Calu3 (cell line): ENCODE results near the gene COX10. TPM values are rescaled to one million over a fixed set of nuclear protein-coding genes. Genes with fewer than 3 reads are reported as not detected.
A peak's percentile ranks its signal among the peaks of the same experiment; 100 is the strongest.

ENCODE experiments used
- BruUV-seq: library from RNA; stranded (reverse); fragments of 400-500 nt; replicated peaks from 2 replicates; lab custom pipeline; 2021; lab: Mats Ljungman, UMichigan
- CTCF ChIA-PET: fragments of 300-600 bp; sonication (Branson Sonifier 250); formaldehyde crosslinking; loops from one replicate; lab custom pipeline; 2022; ENCODE audit warnings: antibody characterized with exemption; lab: Charles Lee
- DNase-seq: peaks from one replicate; pipeline ENCODE4 v3.0.0; 2022
- H3K27ac Mint-ChIP-seq: one replicate; pipeline ENCODE4 v1.8.0; 2022; ENCODE audit warnings: mixed read lengths; ENCODE audit not compliant: unreplicated experiment
- H3K27me3 Mint-ChIP-seq: one replicate; pipeline ENCODE4 v1.8.0; 2022; ENCODE audit warnings: mixed read lengths; ENCODE audit not compliant: unreplicated experiment
- H3K36me3 Mint-ChIP-seq: one replicate; pipeline ENCODE4 v1.8.0; 2022; ENCODE audit warnings: mild to moderate bottlenecking, moderate library complexity, mixed read lengths; ENCODE audit not compliant: insufficient read depth, unreplicated experiment
- H3K4me1 Mint-ChIP-seq: one replicate; pipeline ENCODE4 v1.8.0; 2022; ENCODE audit warnings: mild to moderate bottlenecking, low read depth, mixed read lengths; ENCODE audit not compliant: unreplicated experiment
- H3K4me3 Mint-ChIP-seq: one replicate; pipeline ENCODE4 v1.8.0; 2022; ENCODE audit warnings: mild to moderate bottlenecking, low read depth, moderate library complexity, mixed read lengths; ENCODE audit not compliant: unreplicated experiment
- H3K9me3 Mint-ChIP-seq: one replicate; pipeline ENCODE4 v1.8.0; 2022; ENCODE audit warnings: low read depth, mixed read lengths; ENCODE audit not compliant: unreplicated experiment
- CTCF ChIP-seq: fragments of 200-600 bp; IDR thresholded peaks from one replicate; pipeline ENCODE4 v1.8.0; 2022; ENCODE audit warnings: antibody characterized with exemption; ENCODE audit not compliant: unreplicated experiment
- intact Hi-C: fragments of 100-400 bp; cut with micrococcal nuclease; formaldehyde crosslinking; loops from one replicate; pipeline ENCODE4 v1.10.0; 2022; ENCODE audit not compliant: unreplicated experiment
- total RNA-seq: library from RNA; stranded (reverse); gene quantifications from 2 replicates; pipeline ENCODE4 v1.2.3, GENCODE V29; 2022

The COX10 gene
- total RNA-seq, 1 experiment from 2014 or later = 17.2 TPM

GRCh38 chr17:14201988-14202380 lies 132.7 kb downstream of the COX10 start:
- no peak for TF ChIP-seq CTCF
- no peaks in the 10 kb centered on the region for H3K27me3 Mint-ChIP-seq
- no peaks in the 10 kb centered on the region for H3K9me3 Mint-ChIP-seq
- DNase-seq = no peak
- H3K4me3 Mint-ChIP-seq = no peak overlapping the region
- peak overlapping the region; percentile 8 for H3K27ac Mint-ChIP-seq
- H3K36me3 Mint-ChIP-seq = peaks cover 18% of the 10 kb centered on the region
- intact Hi-C loops = no loop called here
- CTCF ChIA-PET = no interaction called here
- H3K4me1 Mint-ChIP-seq = peaks cover 55% of the 10 kb centered on the region
- no TSS peak for BruUV-seq

- Mint-ChIP-seq H3K27ac (no peak overlapping the region), H3K9me3 (no peaks in the 10 kb centered on the region), H3K27me3 (no peaks in the 10 kb centered on the region), H3K4me1 (peaks cover 61% of the 10 kb centered on the region), H3K4me3 (no peak overlapping the region), H3K36me3 (peaks cover 24% of the 10 kb centered on the region)
- TF ChIP-seq CTCF = no peak
- CTCF ChIA-PET = interaction anchor here (0.8 kb wide), 1 partner anchor 50 kb away, joined by 3 read pairs; no protein-coding TSS in a partner anchor
- intact Hi-C loops = no loop called here
- no TSS peak for BruUV-seq
- no peak for DNase-seq
Observed at GRCh38 chr17:14202388-14203166, 133.3 kb downstream of the COX10 start.

DNA sequence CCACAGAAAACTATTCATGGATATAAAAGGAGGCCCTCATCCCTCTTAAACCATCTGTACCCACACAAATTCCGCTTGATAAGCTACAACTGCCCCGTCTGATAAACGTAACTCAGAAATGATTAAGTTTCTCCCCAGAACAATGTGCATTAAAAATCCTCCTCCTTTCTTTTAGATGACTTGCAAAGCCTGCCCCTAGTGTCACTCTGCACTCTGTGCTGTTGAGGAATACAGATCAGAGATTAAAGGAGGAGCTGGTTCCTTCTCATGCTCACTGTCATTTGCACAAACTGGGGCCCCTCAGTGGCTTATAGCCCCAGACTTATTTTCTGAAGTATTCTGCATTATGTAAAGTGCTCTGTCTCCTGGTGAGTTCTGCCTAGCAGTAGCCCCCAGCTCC lies 134.1 kb downstream of the COX10 start:
- intact Hi-C loops = no loop called here
- Mint-ChIP-seq H3K27ac (no peak overlapping the region), H3K9me3 (no peaks in the 10 kb centered on the region), H3K4me3 (no peak overlapping the region), H3K4me1 (peaks cover 62% of the 10 kb centered on the region), H3K36me3 (peaks cover 24% of the 10 kb centered on the region), H3K27me3 (no peaks in the 10 kb centered on the region)
- no TSS peak for BruUV-seq
- DNase-seq = no peak
- CTCF ChIA-PET = interaction anchor here (0.8 kb wide), 1 partner anchor 49 kb away, joined by 3 read pairs; no protein-coding TSS in a partner anchor
- TF ChIP-seq CTCF = no peak

- H3K4me3 Mint-ChIP-seq = no peak overlapping the region
- intact Hi-C loops = no loop called here
- H3K27ac Mint-ChIP-seq = no peak overlapping the region
- peaks cover 24% of the 10 kb centered on the region for H3K36me3 Mint-ChIP-seq
- no peak for TF ChIP-seq CTCF
- no TSS peak for BruUV-seq
- CTCF ChIA-PET = no interaction called here
- H3K4me1 Mint-ChIP-seq = peaks cover 68% of the 10 kb centered on the region
- no peaks in the 10 kb centered on the region for H3K9me3 Mint-ChIP-seq
- DNase-seq = no peak
- H3K27me3 Mint-ChIP-seq = no peaks in the 10 kb centered on the region
Observed at GRCh38 chr17:14204084-14204483, 134.8 kb downstream of the COX10 start.
